SIG-M5 treated with dmso at 0.1 percent for 504 hours (cell line): Measurements from ENCODE around the gene GALNT15.

Experiments used
- DNase-seq: peaks from one replicate; lab custom pipeline; 2025; ENCODE audit not compliant: unreplicated experiment; lab: John Stamatoyannopoulos, UW

Gene GALNT15

DNA sequence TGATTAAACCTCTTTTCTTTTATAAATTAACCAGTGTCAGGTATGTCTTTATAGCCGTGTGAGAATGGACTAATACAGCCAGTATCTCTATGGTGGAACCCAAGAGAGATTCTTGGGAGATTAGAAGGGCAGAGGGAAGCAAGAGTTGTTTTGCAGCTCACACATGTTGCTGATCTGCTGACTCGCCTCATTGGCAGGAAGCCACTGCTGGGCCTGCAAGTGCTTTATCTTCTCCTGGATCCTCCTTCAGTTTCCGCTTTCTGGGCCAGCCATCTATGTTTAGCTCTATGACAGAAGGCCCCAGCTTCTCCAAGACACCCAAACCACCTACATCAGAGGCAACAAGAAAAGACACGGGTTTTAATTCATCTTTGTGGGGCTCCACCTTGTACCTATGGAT is 23.4 kb upstream of the GALNT15 start:
- no peak for DNase-seq

DNA sequence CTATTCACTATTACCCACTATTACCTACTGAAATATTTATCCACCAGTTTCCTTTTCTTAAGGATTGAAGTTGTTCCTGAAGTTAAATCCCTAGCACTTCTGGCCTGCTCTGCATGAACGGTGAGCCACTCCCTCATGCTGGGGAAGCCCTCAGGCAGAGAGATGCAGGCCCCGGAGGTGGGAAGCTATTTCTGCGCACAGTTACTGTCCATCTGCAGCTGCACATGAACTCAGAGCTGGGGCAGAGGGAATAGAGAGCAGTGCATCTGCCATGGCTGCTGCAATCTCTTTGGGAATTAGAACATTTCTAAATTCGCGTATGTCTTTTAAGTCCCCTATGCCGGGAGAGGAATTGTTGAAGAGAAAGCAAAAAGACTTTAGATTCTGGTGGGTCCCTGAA is 6.3 kb upstream of the GALNT15 start:
- no peak for DNase-seq

DNA sequence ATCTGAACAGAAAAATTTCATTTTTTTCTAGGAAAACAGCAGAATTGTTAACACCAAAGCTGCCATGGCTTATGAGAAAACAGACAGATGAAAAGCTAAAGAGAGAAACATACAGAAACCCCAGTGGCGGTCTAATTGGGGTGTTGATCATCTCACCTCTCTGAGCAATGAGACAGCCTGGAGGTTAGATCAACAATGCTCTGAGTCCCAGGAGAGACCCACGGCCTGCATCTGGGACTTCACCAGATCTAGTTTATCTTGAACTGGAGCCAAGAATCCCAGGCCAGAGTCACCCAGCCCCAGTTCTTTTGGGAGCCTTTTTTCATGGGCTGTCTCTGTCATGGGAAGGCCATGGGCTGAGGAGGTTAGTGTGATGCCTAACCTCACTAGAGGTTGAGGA is 3.5 kb upstream of the GALNT15 start:
- no peak for DNase-seq

DNA sequence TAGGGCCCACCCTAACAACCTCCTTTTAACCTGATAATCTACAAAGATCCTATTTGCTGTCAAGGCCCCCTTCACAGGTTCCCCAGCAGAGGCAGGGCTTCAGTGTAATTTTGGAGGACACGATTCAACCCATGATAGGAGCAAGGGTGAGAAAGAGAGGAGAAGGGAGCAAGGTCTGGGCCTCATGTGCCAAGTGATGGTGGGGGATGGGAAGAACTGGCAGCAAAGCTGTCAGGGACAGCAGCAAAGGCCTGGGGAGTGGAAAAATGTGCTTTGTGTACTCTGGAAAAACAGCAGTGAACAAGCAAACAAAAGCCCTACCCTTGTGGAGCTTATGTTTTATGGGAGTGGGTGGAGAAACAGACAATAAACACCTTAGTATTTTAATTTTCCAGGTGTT is 2.7 kb upstream of the GALNT15 start:
- DNase-seq = no peak

DNA sequence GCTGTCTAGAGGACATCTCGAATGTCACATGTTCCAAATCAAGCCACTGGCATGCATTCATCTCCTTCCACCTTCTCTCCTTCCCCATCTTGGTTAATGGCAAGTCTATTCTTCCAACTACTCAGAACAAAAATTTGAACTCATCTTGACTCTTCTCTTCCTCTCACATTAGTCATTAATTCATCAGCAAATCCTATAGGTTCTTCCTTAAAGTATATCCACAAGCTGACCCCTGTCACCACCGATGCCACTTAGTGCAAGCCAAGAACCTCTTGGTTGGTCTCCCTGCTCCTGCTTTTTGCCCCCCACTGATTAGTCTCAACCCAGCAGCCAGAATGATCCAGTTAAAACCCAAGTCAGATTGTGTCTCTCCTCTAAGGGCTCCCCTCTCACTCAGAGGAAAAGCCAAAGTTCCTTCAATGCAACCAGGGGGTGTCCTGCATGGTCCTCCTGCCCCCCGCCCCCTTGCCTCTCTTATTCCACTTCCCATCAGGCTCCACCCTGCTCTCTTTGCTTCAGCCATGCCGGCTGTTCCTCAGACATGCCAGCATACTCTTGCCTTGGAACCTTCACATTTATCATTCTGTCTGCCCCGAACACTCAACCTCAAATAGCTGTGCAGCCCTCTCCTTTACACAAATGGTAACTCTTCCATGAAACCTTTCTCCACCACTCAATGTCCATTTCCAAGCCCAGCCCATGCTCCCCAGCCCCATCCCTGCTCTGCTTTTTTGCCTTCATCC is 1.0 kb upstream of the GALNT15 start:
- no peak for DNase-seq

DNA sequence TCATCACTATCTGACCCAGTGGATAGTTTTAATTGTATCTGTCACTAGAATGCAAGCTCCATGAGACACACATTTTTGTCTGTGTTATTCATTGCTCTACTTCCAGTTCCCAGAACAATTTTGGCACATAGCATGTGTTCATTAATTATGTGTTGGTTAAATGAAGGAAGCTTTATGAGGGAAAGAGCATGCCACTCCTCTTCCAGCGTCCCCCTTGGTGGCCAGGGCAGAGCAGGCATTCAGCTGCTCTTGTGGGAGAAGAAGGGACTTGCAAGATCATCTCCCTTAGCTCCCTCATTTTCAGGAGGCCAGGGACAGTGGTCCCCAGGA is 489 bp upstream of the GALNT15 start:
- no peak for DNase-seq

DNA sequence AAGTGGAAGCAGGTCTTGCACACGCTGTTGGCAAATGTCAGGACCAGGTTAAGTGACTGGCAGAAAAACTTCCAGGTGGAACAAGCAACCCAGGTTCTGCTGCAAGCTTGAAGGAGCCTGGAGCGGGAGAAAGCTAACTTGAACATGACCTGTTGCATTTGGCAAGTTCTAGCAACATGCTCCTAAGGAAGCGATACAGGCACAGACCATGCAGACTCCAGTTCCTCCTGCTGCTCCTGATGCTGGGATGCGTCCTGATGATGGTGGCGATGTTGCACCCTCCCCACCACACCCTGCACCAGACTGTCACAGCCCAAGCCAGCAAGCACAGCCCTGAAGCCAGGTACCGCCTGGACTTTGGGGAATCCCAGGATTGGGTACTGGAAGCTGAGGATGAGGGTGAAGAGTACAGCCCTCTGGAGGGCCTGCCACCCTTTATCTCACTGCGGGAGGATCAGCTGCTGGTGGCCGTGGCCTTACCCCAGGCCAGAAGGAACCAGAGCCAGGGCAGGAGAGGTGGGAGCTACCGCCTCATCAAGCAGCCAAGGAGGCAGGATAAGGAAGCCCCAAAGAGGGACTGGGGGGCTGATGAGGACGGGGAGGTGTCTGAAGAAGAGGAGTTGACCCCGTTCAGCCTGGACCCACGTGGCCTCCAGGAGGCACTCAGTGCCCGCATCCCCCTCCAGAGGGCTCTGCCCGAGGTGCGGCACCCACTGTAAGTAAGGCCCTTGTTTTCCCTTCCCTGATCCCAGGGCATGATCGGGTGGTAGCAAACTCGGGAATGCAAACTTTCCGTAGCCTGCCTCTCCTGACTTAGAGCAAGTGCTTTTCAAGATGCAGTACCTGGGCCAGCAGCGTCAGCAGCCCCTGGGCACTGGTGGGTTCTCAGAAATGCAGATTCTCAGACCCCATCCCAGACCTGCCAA is 759 bp downstream of the GALNT15 start:
- DNase-seq = no peak

DNA sequence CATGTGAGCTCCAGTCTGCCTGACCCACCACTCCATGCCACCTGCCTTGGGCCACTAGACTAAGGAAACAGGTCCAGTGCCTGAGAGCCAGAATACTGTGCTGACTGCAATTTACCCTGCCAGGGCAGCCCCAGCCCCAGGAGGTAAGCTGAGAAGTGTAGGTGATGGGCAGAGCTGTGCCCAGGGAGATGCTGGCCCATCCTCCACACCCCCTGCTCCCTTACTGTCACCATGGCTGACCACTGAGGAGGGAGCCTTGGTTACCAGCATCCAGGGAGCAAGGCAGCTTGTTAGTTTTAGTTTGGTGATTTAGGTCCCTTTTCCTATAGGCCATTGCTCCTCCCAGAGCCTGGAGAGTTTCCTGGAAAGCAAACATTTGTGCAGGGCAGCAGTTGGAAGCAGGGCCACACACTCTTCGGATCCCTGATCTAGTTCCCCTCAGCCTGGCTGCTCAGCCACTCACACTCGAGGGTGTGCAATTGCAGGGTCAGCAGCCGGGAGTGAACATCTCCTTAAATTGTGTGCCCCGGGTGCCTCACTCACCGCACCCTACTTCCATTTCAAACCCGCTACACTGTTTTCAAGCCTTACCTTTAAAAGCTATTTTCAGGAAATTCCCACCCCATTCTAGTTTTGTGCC is 2.0 kb downstream of the GALNT15 start:
- no peak for DNase-seq

DNA sequence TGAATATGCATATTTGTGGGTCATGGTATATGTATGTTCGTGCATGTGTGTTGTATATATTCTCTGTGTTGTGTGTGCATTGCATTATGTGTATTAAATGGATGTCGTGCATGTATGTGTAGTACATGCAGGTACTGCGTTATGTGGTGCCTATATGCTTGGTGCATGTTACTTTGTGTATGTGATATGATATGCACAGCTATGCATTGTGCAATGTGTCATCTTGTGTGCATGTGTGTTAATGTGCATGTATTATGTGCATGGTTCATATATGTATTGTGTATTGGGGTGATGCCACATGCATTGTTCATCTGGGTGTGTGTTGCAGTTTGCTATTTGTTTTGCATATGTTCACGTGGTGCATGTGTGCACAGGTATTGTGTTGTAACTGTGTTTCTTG is 2.9 kb downstream of the GALNT15 start:
- no peak for DNase-seq

DNA sequence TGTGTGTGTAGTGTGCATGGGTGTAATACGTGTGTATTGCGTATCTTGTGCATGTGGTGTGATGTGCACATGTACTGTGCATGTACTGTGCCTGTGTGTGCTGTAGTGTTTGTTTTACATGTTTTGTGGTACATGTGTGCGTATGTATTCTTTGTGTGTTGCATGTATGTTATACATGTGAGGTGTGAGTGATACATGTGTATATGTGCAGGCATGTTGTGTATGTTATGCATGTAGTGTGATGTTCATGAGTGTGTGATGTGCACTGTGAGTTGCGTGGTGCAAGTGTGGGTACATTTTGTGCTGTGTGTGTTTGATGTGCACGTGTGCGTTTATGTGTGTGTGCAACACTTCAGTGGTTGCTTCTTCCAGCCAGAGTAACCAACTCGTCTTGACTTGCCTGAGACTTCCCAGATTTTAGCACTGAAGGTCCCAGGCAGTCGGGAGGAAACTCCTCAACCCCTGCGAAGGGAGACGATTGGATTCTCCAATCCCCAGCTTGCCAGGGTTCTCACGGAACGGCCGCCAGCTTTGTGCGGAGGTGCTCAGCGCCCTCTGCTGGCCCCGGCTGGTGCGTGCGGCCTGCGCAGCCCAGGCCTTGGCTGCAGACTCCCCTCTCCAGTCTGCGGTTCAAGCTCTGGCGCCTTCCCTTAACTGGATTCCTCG is 3.6 kb downstream of the GALNT15 start:
- DNase-seq = no peak

DNA sequence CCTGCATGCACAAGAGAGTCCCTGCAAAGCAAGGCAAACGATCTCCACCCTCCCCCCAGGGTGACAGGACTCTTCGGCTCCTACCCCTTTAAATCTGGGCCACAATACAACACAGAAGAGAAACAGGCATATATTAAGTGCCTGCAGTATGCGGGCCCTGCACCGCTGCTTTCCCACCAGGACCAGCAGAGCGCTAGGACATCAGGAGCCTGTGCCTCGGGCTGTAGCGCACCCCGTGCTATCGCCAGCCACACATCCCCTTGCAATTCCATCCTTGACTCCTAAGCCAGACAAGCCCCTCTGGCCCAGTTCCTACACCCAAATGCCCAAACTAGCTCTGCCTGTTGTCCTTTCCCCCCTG is 4.1 kb downstream of the GALNT15 start:
- DNase-seq = no peak

DNA sequence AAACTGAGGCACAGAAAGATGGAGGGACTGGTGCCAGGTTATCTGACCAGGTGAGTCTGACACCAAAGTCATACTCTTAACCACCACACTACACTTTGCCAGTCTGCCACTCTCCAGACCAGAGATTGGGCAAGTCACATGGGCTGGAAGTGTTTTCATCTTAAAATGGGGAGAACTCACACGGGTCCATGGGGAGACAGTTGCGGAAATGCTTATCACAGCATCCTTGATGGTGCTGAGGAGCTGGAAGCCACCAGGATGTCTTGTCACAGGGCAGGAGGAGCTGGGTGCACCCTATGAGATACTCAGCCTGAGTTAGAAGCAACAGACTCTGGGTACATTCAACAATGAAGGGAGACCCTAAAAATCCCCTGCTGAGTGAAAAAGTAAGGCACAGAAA is 4.8 kb downstream of the GALNT15 start:
- no peak for DNase-seq

DNA sequence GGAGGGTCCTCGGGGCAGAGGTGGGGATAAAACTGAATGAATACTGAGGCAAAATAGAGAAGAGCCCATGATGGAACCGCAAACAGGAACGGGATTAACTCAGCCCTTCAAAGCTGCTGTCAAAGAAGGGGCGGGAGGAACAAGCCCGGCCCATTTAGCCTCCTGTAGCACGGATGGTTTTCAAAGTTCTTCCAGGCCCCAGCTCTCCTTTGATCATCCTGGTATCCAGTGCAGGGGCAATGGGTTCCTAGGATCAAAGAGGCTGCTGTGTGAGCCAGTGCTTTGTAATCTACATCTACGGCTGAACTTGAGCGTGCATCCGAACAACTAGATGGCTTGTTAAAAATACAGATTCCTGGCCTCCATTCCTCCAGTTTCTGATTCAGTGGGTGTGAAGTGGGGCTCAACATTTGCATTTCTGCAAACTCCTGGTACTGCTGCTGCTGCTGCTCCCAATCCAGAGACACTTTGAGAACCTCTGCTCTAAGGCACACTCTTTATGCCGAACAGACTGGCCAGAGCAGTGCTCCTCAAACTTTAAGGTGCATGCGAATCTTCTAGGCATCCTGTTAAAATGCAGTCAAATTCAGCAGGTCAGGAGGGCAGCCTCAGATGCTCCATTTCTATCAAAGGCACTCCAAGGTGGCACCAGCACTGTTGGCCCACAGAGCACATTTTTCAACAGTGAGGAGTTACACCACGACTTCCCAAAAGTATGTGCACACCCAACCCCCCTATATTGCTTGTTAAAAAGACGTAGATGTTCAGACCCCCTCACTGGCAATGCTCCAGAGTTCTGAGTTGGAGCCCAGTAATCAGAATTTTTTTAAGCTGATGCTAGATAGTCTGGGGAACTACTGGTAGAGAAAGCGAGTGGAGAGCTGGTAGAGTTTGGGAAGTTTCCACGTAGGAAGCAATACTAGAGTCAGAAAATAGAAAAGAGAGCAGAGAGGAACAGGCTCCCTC is 5.6 kb downstream of the GALNT15 start:
- DNase-seq = no peak

DNA sequence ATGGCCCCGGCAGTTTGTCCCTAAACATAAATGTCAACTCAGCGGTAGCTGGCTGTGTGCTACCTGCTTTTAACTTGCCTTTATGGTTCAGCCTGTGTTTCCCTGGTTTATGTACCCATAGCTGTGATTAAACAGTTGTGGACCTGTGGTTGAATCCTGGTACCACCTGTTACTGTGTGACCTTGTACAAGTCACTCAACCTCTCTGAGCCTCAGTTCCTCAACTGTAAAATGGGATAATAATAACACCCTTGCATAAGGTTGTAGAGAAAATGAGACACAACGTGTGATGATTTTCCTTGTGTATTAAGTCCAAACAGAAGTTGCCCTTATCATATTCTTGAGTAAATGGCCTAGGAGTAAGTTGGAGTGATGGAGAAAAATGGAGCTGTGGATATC is 6.3 kb downstream of the GALNT15 start:
- no peak for DNase-seq

DNA sequence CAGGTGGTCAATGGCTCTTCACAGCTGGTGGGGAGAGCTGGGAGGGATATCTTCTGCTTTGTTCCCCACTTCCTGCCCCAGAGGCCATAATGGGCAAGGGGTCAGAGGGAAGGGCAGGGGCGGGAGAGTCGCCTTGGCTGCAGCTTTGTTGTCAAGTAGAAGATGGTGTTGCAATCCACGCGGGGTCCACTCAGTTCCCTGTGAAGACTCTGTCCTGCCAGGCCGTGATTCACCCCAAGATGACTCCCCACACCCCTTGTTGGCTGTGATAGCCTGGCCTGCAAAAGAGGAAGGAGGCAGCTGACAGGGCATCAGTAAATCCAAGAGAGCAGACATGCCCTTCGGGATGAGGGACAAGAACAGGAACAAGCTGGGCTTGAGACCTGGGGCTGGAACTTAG is 6.9 kb downstream of the GALNT15 start:
- DNase-seq = peak; percentile 23

DNA sequence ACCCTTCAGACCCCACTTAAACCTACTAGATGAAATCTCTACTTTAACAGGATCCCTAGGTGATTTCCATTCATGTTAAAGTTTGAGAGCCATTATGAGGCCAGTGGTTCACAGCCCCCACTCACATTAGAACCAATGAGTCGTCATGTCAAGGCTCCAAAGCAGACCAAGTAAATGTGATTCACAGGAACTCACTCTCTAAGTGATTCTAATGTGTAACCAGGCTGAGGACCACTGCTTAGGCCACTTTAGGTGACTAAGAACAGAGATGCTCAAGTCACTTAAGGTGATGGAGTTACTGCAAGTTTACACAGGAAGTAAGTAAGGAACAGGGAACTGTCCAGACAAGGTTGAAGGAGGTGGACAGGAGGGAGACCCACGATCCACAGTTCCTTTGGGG is 7.7 kb downstream of the GALNT15 start:
- DNase-seq = no peak

DNA sequence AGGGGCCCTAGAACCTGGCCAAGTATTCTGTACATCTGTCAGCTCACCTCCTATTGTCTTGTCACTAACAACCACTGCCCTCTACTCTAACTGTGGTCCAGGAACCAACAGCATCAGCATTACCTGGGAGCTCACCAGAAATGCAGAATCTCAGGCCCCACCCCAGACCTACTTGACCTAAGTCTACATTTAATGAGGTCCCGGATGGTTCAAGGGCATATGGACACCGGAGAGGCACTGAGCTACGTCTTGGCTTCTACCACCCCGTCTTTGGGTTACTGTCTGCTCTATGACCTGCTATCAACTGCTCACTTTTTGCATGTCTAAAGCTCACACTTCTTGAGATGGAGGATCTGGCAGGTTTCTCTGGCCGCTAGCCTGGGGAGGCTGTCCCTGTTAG is 8.1 kb downstream of the GALNT15 start:
- DNase-seq = no peak

DNA sequence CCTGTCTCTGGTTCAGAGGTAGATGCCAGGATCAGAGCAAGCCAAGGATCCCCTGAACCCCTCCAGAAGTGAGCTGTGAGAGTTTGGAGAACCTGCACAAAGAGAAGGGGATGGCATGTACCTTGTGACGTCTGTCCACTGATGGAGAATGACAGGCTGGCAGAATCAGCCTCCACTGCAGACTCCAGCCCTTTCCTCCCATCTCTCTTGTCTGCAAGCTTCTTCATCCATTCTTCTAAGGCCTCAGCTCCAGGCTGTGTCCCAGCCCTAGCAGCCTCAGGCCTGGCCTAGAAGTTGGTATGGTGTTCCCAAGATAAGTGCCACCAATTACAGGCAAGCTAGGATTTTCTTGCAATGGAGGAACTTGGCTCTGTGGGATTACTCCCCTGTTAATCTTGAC is 8.6 kb downstream of the GALNT15 start:
- no peak for DNase-seq

DNA sequence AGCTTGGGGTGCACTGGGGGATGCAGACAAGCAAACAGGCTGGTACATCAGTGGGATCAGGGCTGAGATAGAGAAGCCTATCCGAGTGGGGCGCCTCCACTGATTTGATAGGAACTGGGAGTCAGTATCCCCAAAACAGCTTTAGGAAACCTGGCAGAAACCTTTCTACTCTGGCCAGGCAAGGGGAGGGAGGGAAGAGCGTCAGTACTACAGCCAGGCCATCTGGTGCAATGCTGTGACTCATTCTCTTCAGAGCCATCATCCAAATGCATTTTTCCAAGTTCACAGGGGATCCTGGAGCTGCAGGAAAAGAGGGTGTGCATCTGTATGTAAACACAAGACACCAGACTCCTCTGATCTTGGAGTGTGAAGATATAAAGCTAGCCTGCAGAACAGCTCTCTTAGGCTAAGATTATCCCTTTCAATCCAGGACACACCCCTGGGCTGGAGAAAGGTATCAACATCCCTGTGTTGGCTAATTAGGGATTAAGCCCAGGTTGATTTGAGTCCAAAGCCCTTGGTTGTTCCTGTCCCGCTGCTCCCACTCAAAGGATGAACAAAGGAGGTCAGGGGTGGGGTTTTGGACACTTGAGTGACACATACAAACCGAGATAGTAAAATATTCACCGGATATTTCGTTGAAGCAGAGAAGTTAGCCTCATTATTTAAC is 9.3 kb downstream of the GALNT15 start:
- no peak for DNase-seq

DNA sequence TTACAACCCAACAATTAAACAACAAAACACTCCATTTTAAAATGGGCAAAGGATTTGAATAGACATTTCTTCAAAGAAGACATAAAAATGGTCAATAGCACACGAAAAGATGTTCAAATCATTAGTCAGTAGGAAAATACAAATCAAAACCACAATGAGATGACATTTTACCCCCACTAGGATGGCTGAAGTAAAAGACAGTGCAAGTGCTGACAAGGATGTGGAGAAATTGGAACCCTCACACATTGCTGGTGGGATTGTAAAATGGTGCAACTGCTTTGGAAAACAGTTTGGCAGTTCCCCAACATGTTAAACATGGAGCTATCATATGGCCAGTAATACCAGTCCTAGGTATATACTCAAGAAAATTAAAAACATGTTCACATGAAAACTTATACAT is 11.6 kb downstream of the GALNT15 start:
- no peak for DNase-seq
